Measurements from ENCODE around the gene SDC1. TPM values are rescaled to one million over a fixed set of nuclear protein-coding genes. Genes with fewer than 3 reads are reported as not detected.

SDC1 gene
- total and polyA plus RNA-seq, 2 donors from 2014 or later = 206 to 266 TPM

DNA sequence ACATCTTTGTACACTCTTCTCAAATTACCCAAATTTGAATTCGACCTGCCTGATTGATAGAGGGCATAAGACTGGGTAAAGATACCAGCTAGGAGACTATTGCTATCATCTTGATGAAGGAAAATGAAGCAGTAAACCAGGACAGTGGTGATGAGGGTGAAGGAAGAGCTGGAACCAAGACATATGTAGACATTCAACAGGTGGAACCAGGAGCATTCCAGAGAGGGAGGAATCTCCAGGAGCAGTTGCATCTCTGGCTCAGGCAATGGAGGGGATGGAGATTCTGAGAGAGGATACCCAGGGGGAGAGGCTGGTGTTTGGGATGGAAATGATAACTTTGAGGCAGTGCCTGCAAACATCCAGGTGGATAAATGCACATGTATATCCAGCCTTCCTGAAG is 41.6 kb downstream of the SDC1 start:
- Histone ChIP-seq H3K36me3 (ENCODE audit: control insufficient read depth in 2 of 3, insufficient read depth in 3 of 3, low read length in 3 of 3) (no peaks in the 10 kb centered on the region), H3K27ac (ENCODE audit: low read depth in 2 of 2, low read length in 2 of 2) (peak overlapping the region in 1 of 2 donors; percentile 38), H3K4me1 (ENCODE audit: control insufficient read depth in 2 of 3, insufficient read depth in 2 of 3, low read depth in 1 of 3, low read length in 3 of 3) (peaks cover 0 to 45% (median 45%) of the 10 kb centered on the region in 3 donors), H3K4me3 (ENCODE audit: low read length in 3 of 3) (no peak overlapping the region), H3K9ac (ENCODE audit: low read length in 3 of 3) (no peak overlapping the region), H3K27me3 (ENCODE audit: control insufficient read depth, insufficient read depth, low read length) (no peaks in the 10 kb centered on the region), H3K9me3 (ENCODE audit: control insufficient read depth in 2 of 3, insufficient read depth in 1 of 3, low read length in 3 of 3) (no peaks in the 10 kb centered on the region)
- FAIRE-seq (no peak), DNase-seq (peak in 1 of 5 donors; percentile 16)
- intact Hi-C loops (cut with DNase I) = no loop called here
- TF ChIP-seq, protein P1, sequence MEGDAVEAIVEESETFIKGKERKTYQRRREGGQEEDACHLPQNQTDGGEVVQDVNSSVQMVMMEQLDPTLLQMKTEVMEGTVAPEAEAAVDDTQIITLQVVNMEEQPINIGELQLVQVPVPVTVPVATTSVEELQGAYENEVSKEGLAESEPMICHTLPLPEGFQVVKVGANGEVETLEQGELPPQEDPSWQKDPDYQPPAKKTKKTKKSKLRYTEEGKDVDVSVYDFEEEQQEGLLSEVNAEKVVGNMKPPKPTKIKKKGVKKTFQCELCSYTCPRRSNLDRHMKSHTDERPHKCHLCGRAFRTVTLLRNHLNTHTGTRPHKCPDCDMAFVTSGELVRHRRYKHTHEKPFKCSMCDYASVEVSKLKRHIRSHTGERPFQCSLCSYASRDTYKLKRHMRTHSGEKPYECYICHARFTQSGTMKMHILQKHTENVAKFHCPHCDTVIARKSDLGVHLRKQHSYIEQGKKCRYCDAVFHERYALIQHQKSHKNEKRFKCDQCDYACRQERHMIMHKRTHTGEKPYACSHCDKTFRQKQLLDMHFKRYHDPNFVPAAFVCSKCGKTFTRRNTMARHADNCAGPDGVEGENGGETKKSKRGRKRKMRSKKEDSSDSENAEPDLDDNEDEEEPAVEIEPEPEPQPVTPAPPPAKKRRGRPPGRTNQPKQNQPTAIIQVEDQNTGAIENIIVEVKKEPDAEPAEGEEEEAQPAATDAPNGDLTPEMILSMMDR (IDR thresholded peaks at IDR 0.05; ENCODE audit: borderline replicate concordance, extremely low read depth, insufficient read depth) = no peak

DNA sequence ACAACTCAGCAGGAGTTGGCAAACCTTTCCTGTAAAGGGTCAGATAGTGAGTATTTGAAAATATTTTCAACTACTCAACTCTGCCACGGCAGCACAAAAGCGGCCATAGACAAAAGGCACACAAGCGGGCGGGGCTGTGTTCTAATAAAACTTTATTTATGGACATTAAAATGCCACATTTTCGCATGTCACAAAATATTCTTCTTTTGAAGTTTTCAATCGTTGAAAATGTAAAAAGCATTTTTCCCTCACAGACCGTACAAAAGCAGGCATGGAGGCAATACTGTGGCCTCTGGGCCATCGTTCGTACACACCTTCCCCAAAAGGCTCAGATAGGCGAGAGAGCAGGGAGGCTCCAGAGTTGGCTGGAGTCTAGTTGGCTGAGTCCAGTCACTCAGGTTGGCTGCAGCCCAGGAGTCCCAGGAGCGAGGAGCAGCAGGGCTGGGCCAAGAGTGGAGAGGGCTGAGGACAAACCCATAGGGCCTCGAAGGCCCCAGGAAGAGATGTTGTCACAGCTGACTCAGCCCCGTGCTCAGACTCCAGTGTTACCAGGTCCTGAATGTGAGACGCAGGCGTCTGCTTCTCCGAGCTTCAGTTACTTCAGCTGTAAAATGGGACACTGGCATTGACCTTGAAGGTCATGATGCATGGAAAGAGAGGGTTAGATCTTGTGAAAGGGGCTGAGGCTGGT is 42.5 kb downstream of the SDC1 start:
- DNase-seq (peak in 2 of 5 donors; percentile 16 to 76), FAIRE-seq (no peak)
- Histone ChIP-seq H3K9me3 (ENCODE audit: control insufficient read depth in 2 of 3, insufficient read depth in 1 of 3, low read length in 3 of 3) (no peaks in the 10 kb centered on the region), H3K36me3 (ENCODE audit: control insufficient read depth in 2 of 3, insufficient read depth in 3 of 3, low read length in 3 of 3) (no peaks in the 10 kb centered on the region), H3K4me1 (ENCODE audit: control insufficient read depth in 2 of 3, insufficient read depth in 2 of 3, low read depth in 1 of 3, low read length in 3 of 3) (peaks cover 0 to 53% (median 46%) of the 10 kb centered on the region in 3 donors), H3K9ac (ENCODE audit: low read length in 3 of 3) (no peak overlapping the region), H3K27me3 (ENCODE audit: control insufficient read depth, insufficient read depth, low read length) (no peaks in the 10 kb centered on the region), H3K27ac (ENCODE audit: low read depth in 2 of 2, low read length in 2 of 2) (peak overlapping the region in 1 of 2 donors; percentile 17), H3K4me3 (ENCODE audit: low read length in 3 of 3) (no peak overlapping the region)
- intact Hi-C loops (cut with DNase I) = no loop called here
- TF ChIP-seq, protein P1 (IDR thresholded peaks at IDR 0.05; ENCODE audit: borderline replicate concordance, extremely low read depth, insufficient read depth) = no peak

DNA sequence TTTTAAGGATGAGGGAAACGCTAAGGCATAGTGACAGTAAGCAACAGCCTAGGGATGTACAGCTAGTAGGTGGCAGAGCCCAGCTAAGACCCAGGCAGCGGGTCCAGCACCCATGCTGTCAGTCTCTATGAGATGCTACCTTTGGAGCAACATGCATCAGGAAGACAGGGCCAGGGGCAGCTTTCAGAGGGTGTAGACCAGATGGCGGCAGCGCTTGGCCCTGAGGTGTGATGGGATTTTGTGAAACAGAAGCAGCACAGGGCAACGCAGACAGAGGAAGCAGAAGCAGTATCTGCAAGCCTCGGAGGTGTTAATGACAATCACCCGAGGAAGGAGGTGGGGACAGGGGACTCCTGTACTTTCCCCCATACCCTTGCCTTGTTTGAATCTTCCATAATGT is 43.2 kb downstream of the SDC1 start:
- Histone ChIP-seq H3K9me3 (ENCODE audit: control insufficient read depth in 2 of 3, insufficient read depth in 1 of 3, low read length in 3 of 3) (no peaks in the 10 kb centered on the region), H3K27ac (ENCODE audit: low read depth in 2 of 2, low read length in 2 of 2) (no peak overlapping the region), H3K4me3 (ENCODE audit: low read length in 3 of 3) (no peak overlapping the region), H3K4me1 (ENCODE audit: control insufficient read depth in 2 of 3, insufficient read depth in 2 of 3, low read depth in 1 of 3, low read length in 3 of 3) (peaks cover 0 to 47% (median 42%) of the 10 kb centered on the region in 3 donors), H3K9ac (ENCODE audit: low read length in 3 of 3) (no peak overlapping the region), H3K27me3 (ENCODE audit: control insufficient read depth, insufficient read depth, low read length) (no peaks in the 10 kb centered on the region), H3K36me3 (ENCODE audit: control insufficient read depth in 2 of 3, insufficient read depth in 3 of 3, low read length in 3 of 3) (no peaks in the 10 kb centered on the region)
- FAIRE-seq = no peak
- intact Hi-C loops (cut with DNase I) = no loop called here
- TF ChIP-seq, protein P1 (IDR thresholded peaks at IDR 0.05; ENCODE audit: borderline replicate concordance, extremely low read depth, insufficient read depth) = no peak
- peak in 1 of 5 donors; percentile 24 for DNase-seq

Data from kidney (tissue), 14 donors.